AML-193 (cell line): Measurements from ENCODE around the gene STAC.
"Not testable (repeated sequence)": the region's sequence is repeated elsewhere in the genome, so short reads cannot be mapped to it uniquely, and the experiment has no call there.

Source experiments
- DNase-seq, 2 experiments: peaks; one replicate each; lab custom pipeline; 2025; lab: John Stamatoyannopoulos, UW

Gene STAC

GRCh38 chr3:36411587-36411986 is 31.3 kb downstream of the STAC start:
- DNase-seq: no peak

- no peak for DNase-seq
Observed at GRCh38 chr3:36416599-36416998, 36.3 kb downstream of the STAC start.

DNA sequence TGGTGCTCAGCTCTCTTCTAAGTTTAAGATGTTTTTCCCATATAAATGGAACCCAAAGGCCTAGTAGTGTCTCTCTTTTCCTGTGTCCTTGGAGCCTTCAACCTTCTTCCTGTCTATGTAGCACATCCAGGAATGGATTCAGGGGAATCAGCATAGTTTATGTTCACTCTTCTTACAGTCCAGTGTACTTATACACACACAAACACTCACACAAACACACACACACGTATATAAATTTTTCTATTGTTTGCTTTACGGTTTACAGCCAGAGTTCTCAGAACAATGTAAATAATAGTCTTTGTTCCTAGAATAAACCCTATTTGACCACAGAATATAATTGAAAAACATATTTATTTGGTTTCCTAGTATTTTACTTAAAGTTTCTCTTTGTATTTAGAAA is 36.9 kb downstream of the STAC start:
- no peak for DNase-seq

DNA sequence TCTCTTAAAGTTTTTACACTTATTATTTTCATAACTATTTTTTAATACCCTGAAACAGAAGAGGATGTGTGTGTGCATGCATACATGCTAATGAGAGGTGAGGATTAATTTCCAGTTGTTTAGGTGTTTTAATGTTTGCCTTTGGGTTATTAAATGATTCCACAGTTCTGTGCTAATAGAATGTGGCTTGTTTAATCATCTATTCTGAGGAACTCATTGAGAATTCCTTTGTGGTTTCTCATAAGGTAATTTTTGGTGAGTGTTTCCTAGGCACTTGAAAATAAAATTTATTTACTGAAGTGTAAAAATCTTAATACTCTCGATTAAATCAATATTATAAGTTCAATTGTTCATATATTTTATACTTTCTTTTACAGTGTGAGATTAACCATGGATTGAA is 38.0 kb downstream of the STAC start:
- DNase-seq: no peak

- DNase-seq: no peak
Observed at GRCh38 chr3:36428445-36428844, 48.1 kb downstream of the STAC start.

GRCh38 chr3:36429986-36430485 is 49.7 kb downstream of the STAC start:
- no peak for DNase-seq

DNA sequence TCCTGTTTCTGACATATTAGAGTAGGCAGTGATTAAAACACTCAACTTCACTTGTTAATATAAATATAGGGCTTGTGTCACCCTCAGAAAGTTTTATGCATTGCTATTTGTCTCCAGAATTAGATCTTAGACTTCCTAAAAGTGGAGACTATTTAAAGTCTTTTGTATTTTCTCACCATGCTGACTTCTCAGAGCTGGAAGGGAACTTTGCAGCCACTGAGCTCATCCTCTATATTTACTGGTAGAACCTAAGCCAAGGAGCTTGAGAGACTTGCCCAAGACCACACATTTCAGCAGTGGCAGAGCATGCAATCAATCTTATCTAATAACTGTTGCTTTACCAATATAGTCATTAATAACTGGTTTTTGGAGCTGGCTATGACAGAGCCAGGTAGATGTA is 53.2 kb downstream of the STAC start:
- DNase-seq: no peak

GRCh38 chr3:36434687-36435426 is 54.6 kb downstream of the STAC start:
- peak; percentile 9 to 10 for DNase-seq

DNA sequence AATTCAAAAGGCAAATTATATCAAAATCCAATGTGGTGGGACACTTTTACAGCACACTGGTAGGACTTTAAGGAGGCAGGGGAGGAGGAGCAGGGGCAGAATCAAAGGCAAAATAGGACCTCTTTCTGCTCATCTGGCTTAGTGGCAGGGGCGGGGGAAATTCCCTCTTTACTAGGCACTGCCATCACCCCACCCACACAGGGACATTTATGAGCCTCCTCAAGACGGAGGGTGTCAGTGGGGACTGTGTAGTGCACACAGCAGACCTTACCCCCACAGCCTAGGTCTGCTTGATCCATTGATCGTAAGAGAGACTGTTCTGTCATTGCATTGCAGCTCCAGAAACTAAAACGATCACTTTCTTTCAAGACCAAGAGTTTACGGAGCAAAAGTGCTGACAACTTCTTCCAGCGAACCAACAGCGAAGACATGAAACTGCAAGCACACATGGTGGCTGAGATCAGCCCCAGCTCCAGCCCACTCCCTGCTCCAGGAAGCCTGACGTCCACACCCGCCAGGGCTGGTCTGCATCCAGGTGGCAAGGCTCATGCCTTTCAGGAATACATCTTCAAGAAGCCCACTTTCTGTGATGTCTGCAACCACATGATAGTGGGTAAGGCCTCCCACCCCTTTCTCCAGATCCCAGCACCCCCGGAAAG is 62.9 kb downstream of the STAC start:
- no peak for DNase-seq

- no peak for DNase-seq
Observed at GRCh38 chr3:36444909-36445308, 64.6 kb downstream of the STAC start.

GRCh38 chr3:36446276-36446675 is 66.0 kb downstream of the STAC start:
- no peak for DNase-seq

DNA sequence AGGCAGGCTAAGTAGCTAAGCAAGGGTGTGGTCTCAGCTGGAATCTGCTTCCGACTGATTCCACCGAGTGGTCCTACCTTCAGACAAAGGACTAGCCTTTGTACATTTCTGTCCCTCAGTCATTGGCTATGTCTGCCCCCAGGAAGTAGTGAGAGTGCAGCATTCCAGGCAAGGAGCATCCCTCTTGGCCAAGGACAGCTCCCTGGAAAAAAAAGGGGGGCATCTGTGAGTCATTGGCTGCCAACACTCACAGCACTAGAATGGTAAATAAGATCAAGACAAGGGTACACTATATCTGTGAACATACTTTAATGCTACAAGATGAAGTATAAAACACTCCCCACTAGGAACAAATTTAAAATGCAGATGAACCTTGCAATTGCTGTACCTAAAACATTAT is 66.8 kb downstream of the STAC start:
- no peak for DNase-seq

DNA sequence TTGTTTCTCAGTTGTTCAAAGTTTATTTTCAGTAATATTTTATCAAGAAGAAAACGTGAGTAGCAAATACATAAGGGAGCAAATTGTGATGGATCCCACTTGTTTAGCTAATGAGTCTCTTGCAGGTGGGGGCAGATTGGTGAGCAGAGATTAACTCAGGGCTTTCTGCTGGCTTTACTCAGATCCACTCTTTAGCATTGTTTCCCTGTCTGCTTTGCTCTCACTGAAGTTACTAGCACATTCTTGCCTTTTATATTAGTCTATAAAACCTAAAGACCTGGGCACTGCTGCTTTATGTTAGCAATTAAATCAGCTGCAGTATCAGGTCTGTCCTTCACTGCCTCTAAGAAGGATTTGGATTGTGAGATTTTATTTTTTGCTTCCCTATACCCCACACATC is 71.5 kb downstream of the STAC start:
- no peak for DNase-seq

DNA sequence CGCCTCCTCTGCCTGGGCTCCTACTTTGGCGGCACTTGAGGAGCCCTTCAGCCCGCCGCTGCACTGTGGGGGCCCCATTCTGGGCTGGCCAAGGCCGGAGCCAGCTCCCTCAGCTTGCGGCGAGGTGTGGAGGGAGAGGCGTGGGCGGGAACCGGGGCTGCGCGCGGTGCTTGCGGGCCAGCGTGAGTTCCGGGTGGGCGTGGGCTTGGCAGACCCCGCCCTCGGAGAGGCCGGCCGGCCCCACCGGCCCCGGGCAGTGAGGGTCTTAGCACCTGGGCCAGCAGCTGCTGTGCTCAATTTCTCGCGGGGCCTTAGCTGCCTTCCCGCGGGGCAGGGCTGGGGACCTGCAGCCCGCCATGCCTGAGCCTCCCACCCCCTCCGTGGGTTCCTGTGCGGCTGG is 72.9 kb downstream of the STAC start:
- DNase-seq: not testable (repeated sequence)

DNA sequence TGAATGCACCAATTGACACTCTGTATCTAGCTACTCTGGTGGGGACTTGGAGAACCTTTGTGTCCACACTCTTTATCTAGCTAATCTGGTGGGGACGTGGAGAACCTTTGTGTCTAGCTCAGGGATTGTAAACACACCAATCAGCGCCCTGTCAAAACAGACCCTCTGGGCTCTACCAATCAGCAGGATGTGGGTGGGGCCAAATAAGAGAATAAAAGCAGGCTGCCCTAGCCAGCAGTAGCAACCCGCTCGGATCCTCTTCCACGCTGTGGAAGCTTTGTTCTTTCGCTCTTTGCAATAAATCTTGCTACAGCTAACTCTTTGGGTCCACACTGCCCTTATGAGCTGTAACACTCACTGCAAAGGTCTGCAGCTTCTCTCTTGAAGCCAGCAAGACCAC is 73.6 kb downstream of the STAC start:
- DNase-seq: not testable (repeated sequence)

DNA sequence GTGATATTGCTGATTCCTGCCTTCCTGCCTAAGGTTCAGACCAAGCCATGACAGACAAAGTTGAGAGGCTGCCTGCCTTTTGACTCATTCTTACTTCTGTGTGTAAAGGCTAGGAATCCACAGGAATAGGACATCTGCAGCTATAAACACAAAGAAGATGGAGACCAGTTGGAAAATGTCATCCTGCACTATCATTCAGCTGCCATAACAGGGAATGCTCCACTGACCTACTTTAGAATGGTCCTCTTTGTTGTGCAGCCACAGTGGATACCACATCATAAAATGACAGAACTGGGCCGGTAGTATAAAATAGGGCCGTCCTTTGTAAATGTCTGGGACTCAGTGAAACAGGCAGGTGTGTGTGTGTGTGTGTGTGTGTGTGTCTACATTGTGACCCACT is 75.1 kb downstream of the STAC start:
- no peak for DNase-seq

DNA sequence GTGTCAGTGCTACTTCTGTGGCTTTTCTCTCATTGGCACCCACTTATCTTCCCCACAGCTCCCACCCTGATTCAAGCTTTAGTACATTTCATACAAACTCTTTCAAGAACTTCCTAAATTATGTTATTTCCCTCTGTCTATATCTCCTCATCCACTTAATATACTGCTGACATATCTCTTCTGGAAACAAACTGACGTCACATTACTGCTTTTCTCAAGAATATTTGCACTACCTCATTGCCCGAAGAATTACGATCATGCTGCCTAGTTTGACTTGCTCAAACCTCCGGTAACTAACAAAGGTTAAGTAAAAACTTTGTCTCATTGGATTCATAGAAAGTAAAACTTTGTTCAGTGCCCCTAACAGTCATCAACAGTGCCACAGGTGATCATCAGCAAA is 76.5 kb downstream of the STAC start:
- DNase-seq: no peak

GRCh38 chr3:36457667-36458066 is 77.4 kb downstream of the STAC start:
- no peak for DNase-seq

- no peak for DNase-seq
Observed at GRCh38 chr3:36459177-36459576, 78.9 kb downstream of the STAC start.

GRCh38 chr3:36461597-36461996 is 81.3 kb downstream of the STAC start:
- no peak for DNase-seq

- not testable (repeated sequence) for DNase-seq
Observed at GRCh38 chr3:36472045-36472444, 91.7 kb downstream of the STAC start.

DNA sequence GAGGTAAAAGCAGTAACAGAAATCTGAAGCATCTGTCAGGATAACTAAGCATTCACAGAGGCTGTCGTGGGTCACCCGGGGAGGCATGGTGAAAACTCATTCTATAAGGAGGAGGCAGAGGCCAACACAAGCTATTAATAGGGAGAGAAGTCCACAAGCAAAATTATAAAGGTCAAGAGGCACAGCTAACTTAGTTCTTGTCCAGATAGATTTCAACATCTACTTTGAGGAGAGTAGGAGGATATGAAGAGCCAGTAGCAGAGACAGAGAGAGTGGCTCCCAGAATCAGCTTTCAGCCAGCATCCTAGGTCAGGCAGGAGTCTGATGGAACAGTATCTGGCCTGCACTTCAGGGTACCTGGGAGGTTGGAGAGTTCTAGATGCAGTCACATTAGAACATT is 95.3 kb downstream of the STAC start:
- no peak for DNase-seq

DNA sequence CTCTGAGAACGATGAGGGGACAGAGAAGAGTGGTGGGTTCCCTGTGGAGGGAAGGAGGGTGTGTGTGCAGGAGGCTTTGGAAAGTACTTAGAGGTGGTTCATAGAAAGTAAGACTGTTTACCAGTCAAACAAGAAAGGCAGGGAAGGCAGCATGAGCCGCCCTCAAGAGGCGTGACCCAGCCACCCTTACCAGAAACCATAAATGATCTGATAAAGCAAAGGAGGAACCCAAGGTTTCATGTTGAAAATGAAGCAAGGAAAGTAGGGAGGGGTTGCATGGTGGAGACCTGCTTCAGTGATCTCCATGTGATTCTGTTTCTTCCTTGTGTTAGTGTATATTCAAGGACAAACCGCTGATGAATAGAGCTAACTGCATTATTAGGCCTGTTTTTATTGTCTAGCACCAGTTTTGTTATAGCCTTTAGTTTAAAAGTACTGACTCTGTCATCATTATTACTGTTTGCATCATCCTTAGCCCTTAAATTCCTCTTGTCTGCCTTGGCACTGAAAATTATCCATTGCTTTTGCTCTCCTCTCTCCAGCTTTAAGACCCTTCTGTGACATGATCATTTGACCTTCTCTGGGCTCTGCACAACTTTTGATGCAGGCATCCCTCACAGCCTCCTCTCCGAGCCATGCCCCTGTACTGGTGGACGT is 96.1 kb downstream of the STAC start:
- no peak for DNase-seq
